Fibroblast of lung (primary cell): ENCODE measurements around the gene DNAH8. TPM values are rescaled to one million over a fixed set of nuclear protein-coding genes. Genes with fewer than 3 reads are reported as not detected.

Experiments
- DNase-seq, 2 donors: peaks; one replicate each; pipeline versions ENCODE4 v3.0.0 to v3.0.0-alpha.2; 2010; ENCODE audit warnings: low read depth in 2 of 2
- H2AFZ ChIP-seq: 2 replicates; pipeline ENCODE4 v1.5.1; 2012; ENCODE audit warnings: low read length, control low read depth, inconsistent platforms
- H3K27ac ChIP-seq: 2 replicates; pipeline ENCODE4 v1.5.1; 2011; ENCODE audit warnings: low read length, control low read depth; ENCODE audit not compliant: insufficient read depth
- H3K27me3 ChIP-seq: 2 replicates; pipeline ENCODE4 v1.5.1; 2011; ENCODE audit warnings: mild to moderate bottlenecking, low read length; ENCODE audit not compliant: control insufficient read depth, insufficient read depth
- H3K36me3 ChIP-seq: 2 replicates; pipeline ENCODE4 v1.5.1; 2011; ENCODE audit warnings: low read length; ENCODE audit not compliant: control insufficient read depth, insufficient read depth
- H3K4me1 ChIP-seq: 2 replicates; pipeline ENCODE4 v1.5.1; 2011; ENCODE audit warnings: low read length; ENCODE audit not compliant: control insufficient read depth, insufficient read depth; ENCODE audit errors: extremely low read depth
- H3K4me2 ChIP-seq: 2 replicates; pipeline ENCODE4 v1.5.1; 2011; ENCODE audit warnings: low read length, control low read depth; ENCODE audit not compliant: insufficient read depth; ENCODE audit errors: extremely low read depth
- H3K4me3 ChIP-seq, 4 experiments: fragments of 200-600 bp in 1 of 4; sonication (generic) in 1 of 4; replicated peaks in 1 of 4; 2 replicates each; pipeline ENCODE4 v1.5.1; 2011 to 2016; ENCODE audit warnings: low read length in 4 of 4, low read depth in 3 of 4, mild to moderate bottlenecking in 3 of 4, control low read depth in 2 of 4, inconsistent platforms in 1 of 4, mixed read lengths in 1 of 4; ENCODE audit not compliant: insufficient read depth in 1 of 4; ENCODE audit errors: control extremely low read depth in 1 of 4
- H3K79me2 ChIP-seq: 2 replicates; pipeline ENCODE4 v1.5.1; 2012; ENCODE audit warnings: mild to moderate bottlenecking, low read length, inconsistent platforms; ENCODE audit not compliant: control insufficient read depth, insufficient read depth
- H3K9ac ChIP-seq: 2 replicates; pipeline ENCODE4 v1.5.1; 2011; ENCODE audit warnings: mild to moderate bottlenecking, low read length, control low read depth; ENCODE audit not compliant: insufficient read depth
- H3K9me3 ChIP-seq: 2 replicates; pipeline ENCODE4 v1.5.1; 2012; ENCODE audit warnings: low read depth, low read length; ENCODE audit not compliant: control insufficient read depth, insufficient read depth
- H4K20me1 ChIP-seq: 2 replicates; pipeline ENCODE4 v1.5.1; 2011; ENCODE audit warnings: low read length; ENCODE audit not compliant: control insufficient read depth, insufficient read depth; ENCODE audit errors: extremely low read depth
- CTCF ChIP-seq, 2 donors: IDR thresholded peaks in 1 of 2; conservative IDR thresholded peaks in 1 of 2; 1 replicate in 1 of 2; 2 replicates in 1 of 2; pipeline ENCODE4 v1.5.1; 2011 to 2012; ENCODE audit warnings: low read length in 2 of 2, control low read depth in 1 of 2, inconsistent platforms in 1 of 2, low read depth in 1 of 2, mild to moderate bottlenecking in 1 of 2
- EZH2 ChIP-seq: IDR thresholded peaks from 2 replicates; pipeline ENCODE4 v1.5.1; 2012; ENCODE audit warnings: low read length, control low read depth, mild to moderate bottlenecking; ENCODE audit errors: missing control alignments
- polyA plus RNA-seq, 2 donors: library from polyadenylated mRNA; depleted of rRNA in 1 of 2; stranded (reverse) in 1 of 2; unstranded in 1 of 2; fragments of >200 nt; gene quantifications; 2 replicates each; pipeline ENCODE4 v1.2.1, GENCODE V29; 2011 to 2012; ENCODE audit warnings: missing spikeins in 1 of 2
- total RNA-seq: library from RNA; depleted of rRNA; stranded (reverse); fragments of >200 nt; gene quantifications from 2 replicates; pipeline ENCODE4 v1.2.1, GENCODE V29; 2014

Gene DNAH8
- total and polyA plus RNA-seq, 2 donors (not counting 1 experiment from before 2014, with no cell fraction given): under 0.01 TPM; not detected in 1

DNA sequence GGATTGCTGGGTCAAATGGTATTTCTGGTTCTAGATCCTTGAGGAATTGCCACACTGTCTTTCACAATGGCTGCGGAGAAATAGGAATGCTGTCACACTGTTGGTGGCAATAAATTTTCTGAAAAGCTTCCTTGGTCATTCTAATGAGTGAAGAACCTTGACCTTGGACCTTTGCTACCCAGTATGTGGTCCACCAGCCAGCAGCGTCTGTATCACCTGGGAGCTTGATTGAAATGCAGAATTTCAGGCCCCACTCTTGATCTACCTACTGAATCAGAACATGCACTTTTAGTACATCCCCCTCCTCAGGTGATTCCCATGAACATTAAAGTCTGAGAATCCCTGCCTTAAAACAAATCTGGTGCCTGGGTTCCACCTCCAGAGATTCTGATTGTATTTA, 305.9 kb downstream of the DNAH8 start:
- Histone ChIP-seq H3K9me3 (no peaks in the 10 kb centered on the region), H3K36me3 (no peaks in the 10 kb centered on the region), H3K4me2 (no peak overlapping the region), H3K27me3 (no peaks in the 10 kb centered on the region), H3K79me2 (no peaks in the 10 kb centered on the region), H3K9ac (no peak overlapping the region), H2AFZ (no peak overlapping the region), H3K27ac (no peak overlapping the region), H3K4me3 (no peak overlapping the region), H4K20me1 (no peaks in the 10 kb centered on the region), H3K4me1 (no peaks in the 10 kb centered on the region)
- no peak for DNase-seq
- no peak for TF ChIP-seq EZH2
- no peak for TF ChIP-seq CTCF (conservative IDR thresholded peaks at IDR 0.05 in 1 of 2, IDR thresholded peaks at IDR 0.05 in 1 of 2; ENCODE audit: low read depth in 1 of 2, low read length in 2 of 2)

DNA sequence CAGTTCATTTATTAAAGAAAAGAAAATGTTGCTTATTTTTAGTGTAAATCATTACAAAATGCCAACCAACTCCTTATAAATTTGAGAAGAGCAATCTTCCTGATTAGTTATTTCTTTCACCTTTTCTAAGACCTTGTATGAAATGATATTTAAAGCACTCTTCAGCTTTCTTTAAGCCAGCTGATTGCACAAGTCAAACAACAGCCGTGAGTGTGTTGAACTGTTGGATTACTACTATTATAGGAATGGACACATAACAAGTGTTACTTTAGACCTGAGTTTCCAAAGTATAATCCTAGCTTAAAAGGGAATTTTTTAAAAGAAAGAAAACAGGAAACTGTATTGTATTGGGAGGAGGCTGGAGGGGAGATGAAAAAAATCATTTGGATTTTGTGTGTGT, 306.7 kb downstream of the DNAH8 start:
- Histone ChIP-seq H3K9ac (no peak overlapping the region), H3K4me3 (no peak overlapping the region), H3K27ac (no peak overlapping the region), H3K27me3 (no peaks in the 10 kb centered on the region), H3K4me2 (no peak overlapping the region), H3K36me3 (no peaks in the 10 kb centered on the region), H4K20me1 (no peaks in the 10 kb centered on the region), H3K79me2 (no peaks in the 10 kb centered on the region), H3K4me1 (no peaks in the 10 kb centered on the region), H2AFZ (no peak overlapping the region), H3K9me3 (no peaks in the 10 kb centered on the region)
- DNase-seq: no peak
- TF ChIP-seq EZH2 (no peak), CTCF (conservative IDR thresholded peaks at IDR 0.05 in 1 of 2, IDR thresholded peaks at IDR 0.05 in 1 of 2; ENCODE audit: low read depth in 1 of 2, low read length in 2 of 2) (no peak)

DNA sequence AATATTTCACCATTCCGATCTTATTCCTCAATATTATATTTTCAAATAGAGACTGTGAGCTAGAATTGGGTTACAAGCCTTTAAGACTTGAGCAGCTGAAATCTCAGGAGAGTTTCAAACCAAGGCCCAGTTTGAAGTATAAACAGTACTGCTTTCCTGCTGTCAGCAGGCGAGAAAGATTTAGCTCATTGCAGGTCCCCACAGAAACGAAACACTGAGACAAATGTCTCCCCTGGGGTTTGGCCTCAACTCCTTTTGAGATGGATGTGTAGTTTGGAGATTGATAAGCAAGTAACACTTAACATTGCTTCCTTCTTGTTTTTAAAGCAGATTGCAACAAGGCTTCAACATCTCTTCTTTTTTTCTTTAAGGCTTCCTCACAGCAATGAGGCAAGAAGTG, 311.1 kb downstream of the DNAH8 start:
- TF ChIP-seq CTCF (conservative IDR thresholded peaks at IDR 0.05 in 1 of 2, IDR thresholded peaks at IDR 0.05 in 1 of 2; ENCODE audit: low read depth in 1 of 2, low read length in 2 of 2): no peak
- TF ChIP-seq EZH2: no peak
- H3K4me2 ChIP-seq: no peak overlapping the region
- H3K36me3 ChIP-seq: no peaks in the 10 kb centered on the region
- no peak for DNase-seq
- H3K27me3 ChIP-seq: no peaks in the 10 kb centered on the region
- H4K20me1 ChIP-seq: no peaks in the 10 kb centered on the region
- H3K4me3 ChIP-seq: no peak overlapping the region
- H3K79me2 ChIP-seq: no peaks in the 10 kb centered on the region
- H3K27ac ChIP-seq: no peak overlapping the region
- no peaks in the 10 kb centered on the region for H3K4me1 ChIP-seq
- no peak overlapping the region for H3K9ac ChIP-seq
- no peaks in the 10 kb centered on the region for H3K9me3 ChIP-seq
- no peak overlapping the region for H2AFZ ChIP-seq
